ENCODE results near the gene NCOR2. TPM values are rescaled to one million over a fixed set of nuclear protein-coding genes. Genes with fewer than 3 reads are reported as not detected.

The NCOR2 gene
- total RNA-seq, 1 donor from 2014 or later, result 336 TPM

- H3K27me3 Mint-ChIP-seq (ENCODE audit: low read depth), result no peaks in the 10 kb centered on the region
These were observed 42.0 kb downstream of the NCOR2 start for GRCh38 chr12:124525455-124525854.

DNA sequence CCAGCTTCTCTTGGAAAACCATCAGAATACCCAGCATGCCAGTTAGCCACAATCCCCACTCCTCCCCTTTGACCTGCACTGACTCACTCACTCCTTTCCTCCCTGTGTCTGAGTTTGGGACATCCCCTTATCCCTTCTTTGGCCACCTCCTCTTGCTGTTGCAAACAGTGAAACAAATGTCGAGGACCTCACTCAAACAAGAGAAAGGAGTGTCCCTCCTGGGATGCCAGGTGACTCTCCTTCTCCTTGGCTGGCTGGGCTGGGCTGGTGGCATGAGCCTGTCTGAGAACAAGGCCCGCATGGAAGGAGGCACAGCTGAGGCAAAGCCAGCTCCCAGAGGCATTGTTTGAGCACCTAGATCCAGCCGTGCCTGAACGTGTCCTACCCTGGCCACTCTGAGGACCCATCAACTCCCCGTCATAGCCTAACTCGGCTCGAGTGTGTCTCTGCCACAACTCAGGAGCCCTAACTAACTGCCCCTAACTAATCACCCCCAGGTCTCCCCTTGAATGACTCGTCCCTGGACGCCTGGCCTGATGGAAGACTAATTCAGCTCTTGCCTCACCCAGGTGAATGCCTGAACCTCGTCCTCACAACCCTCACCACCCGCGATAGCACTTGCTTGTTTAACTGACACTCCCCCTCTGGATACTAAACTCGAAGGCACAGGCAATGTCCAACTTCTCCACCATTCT, 43.0 kb downstream of the NCOR2 start:
- H3K4me3 Mint-ChIP-seq, result no peak overlapping the region
- TF ChIP-seq, protein P1, sequence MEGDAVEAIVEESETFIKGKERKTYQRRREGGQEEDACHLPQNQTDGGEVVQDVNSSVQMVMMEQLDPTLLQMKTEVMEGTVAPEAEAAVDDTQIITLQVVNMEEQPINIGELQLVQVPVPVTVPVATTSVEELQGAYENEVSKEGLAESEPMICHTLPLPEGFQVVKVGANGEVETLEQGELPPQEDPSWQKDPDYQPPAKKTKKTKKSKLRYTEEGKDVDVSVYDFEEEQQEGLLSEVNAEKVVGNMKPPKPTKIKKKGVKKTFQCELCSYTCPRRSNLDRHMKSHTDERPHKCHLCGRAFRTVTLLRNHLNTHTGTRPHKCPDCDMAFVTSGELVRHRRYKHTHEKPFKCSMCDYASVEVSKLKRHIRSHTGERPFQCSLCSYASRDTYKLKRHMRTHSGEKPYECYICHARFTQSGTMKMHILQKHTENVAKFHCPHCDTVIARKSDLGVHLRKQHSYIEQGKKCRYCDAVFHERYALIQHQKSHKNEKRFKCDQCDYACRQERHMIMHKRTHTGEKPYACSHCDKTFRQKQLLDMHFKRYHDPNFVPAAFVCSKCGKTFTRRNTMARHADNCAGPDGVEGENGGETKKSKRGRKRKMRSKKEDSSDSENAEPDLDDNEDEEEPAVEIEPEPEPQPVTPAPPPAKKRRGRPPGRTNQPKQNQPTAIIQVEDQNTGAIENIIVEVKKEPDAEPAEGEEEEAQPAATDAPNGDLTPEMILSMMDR (IDR thresholded peaks at IDR 0.05; ENCODE audit: unreplicated experiment), result no peak
- H3K9me3 Mint-ChIP-seq, result no peaks in the 10 kb centered on the region
- H3K27ac Mint-ChIP-seq, result peak overlapping the region; percentile 78
- peaks cover 35% of the 10 kb centered on the region for H3K4me1 Mint-ChIP-seq
- no peaks in the 10 kb centered on the region for H3K27me3 Mint-ChIP-seq (ENCODE audit: low read depth)
- H3K36me3 Mint-ChIP-seq, result peaks cover 6% of the 10 kb centered on the region
- DNase-seq (ENCODE audit: low spot score in 2 of 2, unreplicated experiment in 2 of 2), result no peak

More at GRCh38 chr12:124525455-124525854, 42.0 kb downstream of the NCOR2 start:
- Mint-ChIP-seq H3K27ac (peak overlapping the region; percentile 65), H3K4me1 (peaks cover 27% of the 10 kb centered on the region), H3K4me3 (no peak overlapping the region), H3K9me3 (peaks cover 5% of the 10 kb centered on the region), H3K36me3 (peaks cover 11% of the 10 kb centered on the region)
- no peak for DNase-seq (ENCODE audit: low spot score in 2 of 2, unreplicated experiment in 2 of 2)
- TF ChIP-seq, protein P1 (IDR thresholded peaks at IDR 0.05; ENCODE audit: unreplicated experiment), result no peak

DNA sequence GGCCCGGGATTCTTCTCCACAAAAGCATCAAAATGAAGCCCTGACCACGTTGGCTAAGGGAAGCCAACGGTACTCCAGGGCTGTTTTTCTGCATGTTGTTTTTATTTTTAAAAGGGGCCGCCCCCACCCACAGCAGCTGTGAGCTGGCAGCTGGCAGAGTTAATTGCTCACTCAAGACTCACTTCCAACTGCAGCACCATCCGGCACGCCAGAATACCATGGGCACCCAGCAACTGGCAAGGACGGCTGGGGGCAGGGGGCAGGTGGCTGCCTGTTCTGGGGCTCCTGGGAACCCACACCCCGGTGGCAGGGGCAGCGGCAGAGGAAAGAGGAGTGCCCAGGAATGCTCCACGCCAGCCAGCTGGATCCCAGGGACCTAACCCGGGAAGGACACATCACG, 44.3 kb downstream of the NCOR2 start:
- Mint-ChIP-seq H3K36me3 (peaks cover 6% of the 10 kb centered on the region), H3K4me1 (peaks cover 42% of the 10 kb centered on the region), H3K27ac (no peak overlapping the region), H3K4me3 (no peak overlapping the region), H3K9me3 (no peaks in the 10 kb centered on the region), H3K27me3 (ENCODE audit: low read depth) (no peaks in the 10 kb centered on the region)
- TF ChIP-seq, protein P1 (IDR thresholded peaks at IDR 0.05; ENCODE audit: unreplicated experiment), result no peak
- no peak for DNase-seq (ENCODE audit: low spot score in 2 of 2, unreplicated experiment in 2 of 2)

- Mint-ChIP-seq H3K4me1 (peaks cover 45% of the 10 kb centered on the region), H3K9me3 (no peaks in the 10 kb centered on the region), H3K36me3 (peaks cover 6% of the 10 kb centered on the region), H3K27ac (peak overlapping the region; percentile 85), H3K27me3 (ENCODE audit: low read depth) (no peaks in the 10 kb centered on the region), H3K4me3 (no peak overlapping the region)
- TF ChIP-seq, protein P1 (IDR thresholded peaks at IDR 0.05; ENCODE audit: unreplicated experiment), result no peak
- no peak for DNase-seq (ENCODE audit: low spot score in 2 of 2, unreplicated experiment in 2 of 2)
These were observed 46.5 kb downstream of the NCOR2 start for GRCh38 chr12:124520907-124521306.

- TF ChIP-seq, protein P1 (IDR thresholded peaks at IDR 0.05; ENCODE audit: unreplicated experiment), result no peak
- H3K27ac Mint-ChIP-seq, result peak overlapping the region; percentile 85
- H3K27me3 Mint-ChIP-seq (ENCODE audit: low read depth), result no peaks in the 10 kb centered on the region
- no peak for DNase-seq (ENCODE audit: low spot score in 2 of 2, unreplicated experiment in 2 of 2)
- H3K36me3 Mint-ChIP-seq, result peaks cover 9% of the 10 kb centered on the region
- no peaks in the 10 kb centered on the region for H3K9me3 Mint-ChIP-seq
- H3K4me1 Mint-ChIP-seq, result peaks cover 49% of the 10 kb centered on the region
- H3K4me3 Mint-ChIP-seq, result peak overlapping the region; percentile 37
These were observed 47.1 kb downstream of the NCOR2 start for GRCh38 chr12:124520265-124520701.
